Esophagus muscularis mucosa (tissue), 4 donors: ENCODE measurements around the gene MEIS1. TPM values are rescaled to one million over a fixed set of nuclear protein-coding genes. Genes with fewer than 3 reads are reported as not detected.

Experiments
- DNase-seq: peaks from one replicate; pipeline ENCODE4 v3.0.0-alpha.2; 2017; ENCODE audit errors: extremely low spot score
- H3K27ac ChIP-seq, 4 donors: fragments of 200-600 bp; sonication (generic); replicated peaks in 1 of 4; 1 replicate in 3 of 4; 2 replicates in 1 of 4; pipeline ENCODE4 v1.5.1; 2016 to 2019; ENCODE audit warnings: mild to moderate bottlenecking in 1 of 4
- H3K27me3 ChIP-seq, 4 donors: fragments of 200-600 bp; sonication (generic); one replicate each; pipeline versions ENCODE4 v1.5.1 to v1.6.0; 2016 to 2019
- H3K36me3 ChIP-seq, 4 donors: fragments of 200-600 bp; sonication (generic); one replicate each; pipeline ENCODE4 v1.5.1; 2016 to 2019
- H3K4me1 ChIP-seq, 4 donors: fragments of 200-600 bp; sonication (generic); one replicate each; pipeline ENCODE4 v1.5.1; 2016 to 2019
- H3K4me3 ChIP-seq, 4 donors: fragments of 200-600 bp; sonication (generic); 1 replicate in 2 of 4; 2 replicates in 2 of 4; pipeline ENCODE4 v1.5.1; 2016 to 2019; ENCODE audit warnings: mild to moderate bottlenecking in 4 of 4, moderate library complexity in 1 of 4
- H3K9me3 ChIP-seq, 4 donors: fragments of 200-600 bp; sonication (generic); 1 replicate in 3 of 4; 2 replicates in 1 of 4; pipeline ENCODE4 v1.5.1; 2016 to 2019
- CTCF ChIP-seq, 3 experiments: fragments of 200-600 bp in 2 of 3; fragments of 450-650 bp in 1 of 3; sonication (generic) in 2 of 3; IDR thresholded peaks; one replicate each; pipeline ENCODE4 v1.5.1; 2017 to 2019; ENCODE audit warnings: antibody characterized with exemption in 3 of 3, mild to moderate bottlenecking in 2 of 3, moderate library complexity in 1 of 3
- EP300 ChIP-seq: sonication (generic); formaldehyde crosslinking; IDR thresholded peaks from one replicate; pipeline ENCODE4 v1.6.1; 2017; ENCODE audit warnings: antibody characterized with exemption
- POLR2A ChIP-seq: fragments of 450-650 bp; IDR thresholded peaks from one replicate; pipeline ENCODE4 v1.6.1; 2017; ENCODE audit warnings: antibody characterized with exemption, moderate library complexity, mild to moderate bottlenecking, low read depth
- POLR2AphosphoS5 ChIP-seq, 2 donors: sonication (generic); formaldehyde crosslinking; IDR thresholded peaks; one replicate each; pipeline ENCODE4 v1.6.1; 2017; ENCODE audit warnings: antibody characterized with exemption in 2 of 2
- WGBS: methylation state at CpG from one replicate; pipeline ENCODE4 v1.1.5; 2018; 5-methylcytosine and 5-hydroxymethylcytosine counted together
- intact Hi-C: fragments of 100-400 bp; cut with DNase I; formaldehyde crosslinking; loops from one replicate; pipeline ENCODE4 v1.15.1; 2023
- total RNA-seq, 4 donors: library from RNA; depleted of rRNA; stranded (reverse); fragments of >200 nt; gene quantifications; one replicate each; pipeline versions ENCODE4 v1.1.0 to v1.2.1, GENCODE V29; 2016

Gene MEIS1
- total RNA-seq, 4 donors from 2014 or later: 89.8 to 166 (median 132) TPM

GRCh38 chr2:66559672-66560071 is 124.7 kb downstream of the MEIS1 start:
- Histone ChIP-seq H3K9me3 (no peaks in the 10 kb centered on the region), H3K4me3 (no peak overlapping the region), H3K4me1 (peaks cover 22 to 91% (median 78%) of the 10 kb centered on the region in 4 donors), H3K27ac (peak overlapping the region in 1 of 4 donors; percentile 97), H3K27me3 (no peaks in the 10 kb centered on the region), H3K36me3 (peaks cover 0 to 17% (median 0%) of the 10 kb centered on the region in 4 donors)
- no peak for TF ChIP-seq CTCF (IDR thresholded peaks at IDR 0.05)
- no peak for TF ChIP-seq EP300
- no peak for TF ChIP-seq POLR2AphosphoS5 (IDR thresholded peaks at IDR 0.05)
- TF ChIP-seq POLR2A: no peak
- 68% methylated on average over 1 of the region's 1 CpG for WGBS
- DNase-seq: no peak
- intact Hi-C loops: no loop called here

GRCh38 chr2:66560683-66561082 is 125.8 kb downstream of the MEIS1 start:
- WGBS: 61% methylated on average over 2 of the region's 2 CpGs
- H3K4me1 ChIP-seq: peaks cover 14 to 91% (median 78%) of the 10 kb centered on the region in 4 donors
- intact Hi-C loops: no loop called here
- no peak overlapping the region for H3K4me3 ChIP-seq
- peak in 1 of 2 donors; percentile 50 for TF ChIP-seq POLR2AphosphoS5 (IDR thresholded peaks at IDR 0.05)
- TF ChIP-seq POLR2A: no peak
- no peaks in the 10 kb centered on the region for H3K27me3 ChIP-seq
- H3K9me3 ChIP-seq: no peaks in the 10 kb centered on the region
- peaks cover 0 to 17% (median 0%) of the 10 kb centered on the region in 4 donors for H3K36me3 ChIP-seq
- no peak for DNase-seq
- peak overlapping the region; percentile 13 to 97 (median 38) for H3K27ac ChIP-seq

- Histone ChIP-seq H3K36me3 (peaks cover 0 to 17% (median 0%) of the 10 kb centered on the region in 4 donors), H3K27me3 (no peaks in the 10 kb centered on the region), H3K4me1 (peaks cover 11 to 89% (median 75%) of the 10 kb centered on the region in 4 donors), H3K27ac (peak overlapping the region; percentile 12 to 97 (median 68)), H3K9me3 (no peaks in the 10 kb centered on the region), H3K4me3 (no peak overlapping the region)
- 58% methylated on average over 3 of the region's 3 CpGs for WGBS
- TF ChIP-seq POLR2AphosphoS5 (IDR thresholded peaks at IDR 0.05): peak in 1 of 2 donors; percentile 50
- TF ChIP-seq EP300: no peak
- no peak for DNase-seq
- intact Hi-C loops: no loop called here
Measured at GRCh38 chr2:66561645-66562303, 126.8 kb downstream of the MEIS1 start.

GRCh38 chr2:66562304-66562685 is 127.4 kb downstream of the MEIS1 start:
- H3K4me1 ChIP-seq: peaks cover 11 to 89% (median 76%) of the 10 kb centered on the region in 4 donors

GRCh38 chr2:66563473-66563872 is 128.5 kb downstream of the MEIS1 start:
- Histone ChIP-seq H3K4me3 (no peak overlapping the region), H3K4me1 (peaks cover 11 to 92% (median 86%) of the 10 kb centered on the region in 4 donors), H3K9me3 (no peaks in the 10 kb centered on the region), H3K36me3 (peaks cover 3 to 22% (median 6%) of the 10 kb centered on the region in 4 donors), H3K27me3 (no peaks in the 10 kb centered on the region), H3K27ac (peak overlapping the region in 3 of 4 donors; percentile 5 to 97 (median 34))
- DNase-seq: no peak
- 53% methylated on average over 1 of the region's 1 CpG for WGBS
- intact Hi-C loops: no loop called here
- TF ChIP-seq EP300: no peak
- TF ChIP-seq CTCF (IDR thresholded peaks at IDR 0.05): no peak
- TF ChIP-seq POLR2A: no peak
- TF ChIP-seq POLR2AphosphoS5 (IDR thresholded peaks at IDR 0.05): no peak

More at GRCh38 chr2:66562304-66562685, 127.4 kb downstream of the MEIS1 start:
- peaks cover 0 to 18% (median under 1%) of the 10 kb centered on the region in 4 donors for H3K36me3 ChIP-seq
- H3K27me3 ChIP-seq: no peaks in the 10 kb centered on the region
- DNase-seq: no peak
- no peaks in the 10 kb centered on the region for H3K9me3 ChIP-seq
- WGBS: 36% methylated on average over 1 of the region's 1 CpG
- TF ChIP-seq POLR2AphosphoS5 (IDR thresholded peaks at IDR 0.05) (no peak), POLR2A (no peak), CTCF (IDR thresholded peaks at IDR 0.05) (no peak), EP300 (no peak)
- peak overlapping the region; percentile 12 to 97 (median 68) for H3K27ac ChIP-seq
- intact Hi-C loops: no loop called here
- H3K4me3 ChIP-seq: no peak overlapping the region
